Vagina (tissue), 2 donors: ENCODE measurements around the gene MTSS2. TPM values are rescaled to one million over a fixed set of nuclear protein-coding genes. Genes with fewer than 3 reads are reported as not detected.

ENCODE experiments used
- DNase-seq, 2 donors: peaks; one replicate each; pipeline ENCODE4 v3.0.0-alpha.2; 2017; ENCODE audit errors: extremely low spot score in 2 of 2
- H3K27ac ChIP-seq: fragments of 200-600 bp; sonication (generic); one replicate; pipeline ENCODE4 v1.5.1; 2019
- H3K27me3 ChIP-seq: fragments of 200-600 bp; sonication (generic); one replicate; pipeline ENCODE4 v1.5.1; 2019
- H3K36me3 ChIP-seq, 2 donors: fragments of 200-600 bp; sonication (generic); one replicate each; pipeline ENCODE4 v1.5.1; 2017 to 2019
- H3K4me1 ChIP-seq: fragments of 200-600 bp; sonication (generic); one replicate; pipeline ENCODE4 v1.5.1; 2019
- H3K4me3 ChIP-seq, 2 donors: fragments of 200-600 bp; sonication (generic); 1 replicate in 1 of 2; 2 replicates in 1 of 2; pipeline ENCODE4 v1.5.1; 2016 to 2019
- H3K9me3 ChIP-seq: fragments of 200-600 bp; sonication (generic); one replicate; pipeline ENCODE4 v1.5.1; 2019
- POLR2A ChIP-seq, 2 donors: fragments of 450-650 bp; IDR thresholded peaks; one replicate each; pipeline ENCODE4 v1.6.1; 2017; ENCODE audit warnings: antibody characterized with exemption in 2 of 2, mild to moderate bottlenecking in 2 of 2, moderate library complexity in 2 of 2
- POLR2AphosphoS5 ChIP-seq, 2 donors: sonication (generic); formaldehyde crosslinking; IDR thresholded peaks; one replicate each; pipeline ENCODE4 v1.9.0; 2017; ENCODE audit warnings: antibody characterized with exemption in 2 of 2, mild to moderate bottlenecking in 2 of 2, low read depth in 1 of 2; ENCODE audit not compliant: insufficient read depth in 1 of 2
- intact Hi-C: fragments of 100-400 bp; cut with DNase I; formaldehyde crosslinking; loops from one replicate; pipeline ENCODE4 v1.15.1; 2023
- total RNA-seq: library from RNA; depleted of rRNA; stranded (reverse); fragments of >200 nt; gene quantifications from one replicate; pipeline ENCODE4 v1.2.3, GENCODE V29; 2016
- TF ChIP-seq, protein P1 (sequence below), 3 experiments: fragments of 450-650 bp in 2 of 3; fragments of 200-600 bp in 1 of 3; sonication (generic) in 1 of 3; IDR thresholded peaks; one replicate each; pipeline ENCODE4 v1.5.1; 2017 to 2019; ENCODE audit warnings: antibody characterized with exemption in 3 of 3, mild to moderate bottlenecking in 2 of 3, moderate library complexity in 2 of 3

Gene MTSS2
- total RNA-seq, 1 donor from 2014 or later: 102 TPM

DNA sequence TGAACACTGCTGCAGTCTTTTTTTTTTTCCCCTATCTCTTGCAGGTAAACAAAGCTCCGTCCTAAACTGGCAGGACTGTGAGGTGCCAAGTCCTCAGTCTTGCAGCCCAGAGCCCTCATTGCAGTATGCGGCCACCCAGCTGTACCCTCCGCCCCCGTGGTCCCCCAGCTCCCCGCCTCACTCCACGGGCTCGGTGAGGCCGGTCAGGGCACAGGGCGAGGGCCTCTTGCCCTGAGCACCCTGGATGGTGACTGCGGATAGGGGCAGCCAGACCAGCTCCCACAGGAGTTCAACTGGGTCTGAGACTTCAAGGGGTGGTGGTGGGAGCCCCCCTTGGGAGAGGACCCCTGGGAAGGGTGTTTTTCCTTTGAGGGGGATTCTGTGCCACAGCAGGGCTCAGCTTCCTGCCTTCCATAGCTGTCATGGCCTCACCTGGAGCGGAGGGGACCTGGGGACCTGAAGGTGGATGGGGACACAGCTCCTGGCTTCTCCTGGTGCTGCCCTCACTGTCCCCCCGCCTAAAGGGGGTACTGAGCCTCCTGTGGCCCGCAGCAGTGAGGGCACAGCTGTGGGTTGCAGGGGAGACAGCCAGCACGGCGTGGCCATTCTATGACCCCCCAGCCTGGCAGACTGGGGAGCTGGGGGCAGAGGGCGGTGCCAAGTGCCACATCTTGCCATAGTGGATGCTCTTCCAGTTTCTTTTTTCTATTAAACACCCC is 25.7 kb downstream of the MTSS2 start:
- Histone ChIP-seq H3K27ac (no peak overlapping the region), H3K4me3 (no peak overlapping the region), H3K27me3 (no peaks in the 10 kb centered on the region), H3K36me3 (peaks cover 0 to 30% of the 10 kb centered on the region in 2 donors), H3K9me3 (no peaks in the 10 kb centered on the region), H3K4me1 (peaks cover 23% of the 10 kb centered on the region)
- intact Hi-C loops: loop anchor here (10.0 kb wide), 1 partner anchor 135 kb away; the partner anchor contains the start of genes COG4 and SF3B3
- DNase-seq: no peak
- TF ChIP-seq, protein P1, sequence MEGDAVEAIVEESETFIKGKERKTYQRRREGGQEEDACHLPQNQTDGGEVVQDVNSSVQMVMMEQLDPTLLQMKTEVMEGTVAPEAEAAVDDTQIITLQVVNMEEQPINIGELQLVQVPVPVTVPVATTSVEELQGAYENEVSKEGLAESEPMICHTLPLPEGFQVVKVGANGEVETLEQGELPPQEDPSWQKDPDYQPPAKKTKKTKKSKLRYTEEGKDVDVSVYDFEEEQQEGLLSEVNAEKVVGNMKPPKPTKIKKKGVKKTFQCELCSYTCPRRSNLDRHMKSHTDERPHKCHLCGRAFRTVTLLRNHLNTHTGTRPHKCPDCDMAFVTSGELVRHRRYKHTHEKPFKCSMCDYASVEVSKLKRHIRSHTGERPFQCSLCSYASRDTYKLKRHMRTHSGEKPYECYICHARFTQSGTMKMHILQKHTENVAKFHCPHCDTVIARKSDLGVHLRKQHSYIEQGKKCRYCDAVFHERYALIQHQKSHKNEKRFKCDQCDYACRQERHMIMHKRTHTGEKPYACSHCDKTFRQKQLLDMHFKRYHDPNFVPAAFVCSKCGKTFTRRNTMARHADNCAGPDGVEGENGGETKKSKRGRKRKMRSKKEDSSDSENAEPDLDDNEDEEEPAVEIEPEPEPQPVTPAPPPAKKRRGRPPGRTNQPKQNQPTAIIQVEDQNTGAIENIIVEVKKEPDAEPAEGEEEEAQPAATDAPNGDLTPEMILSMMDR (IDR thresholded peaks at IDR 0.05): no peak
- TF ChIP-seq POLR2A (IDR thresholded peaks at IDR 0.05): no peak
- no peak for TF ChIP-seq POLR2AphosphoS5 (IDR thresholded peaks at IDR 0.05; ENCODE audit: insufficient read depth in 1 of 2, low read depth in 1 of 2)

DNA sequence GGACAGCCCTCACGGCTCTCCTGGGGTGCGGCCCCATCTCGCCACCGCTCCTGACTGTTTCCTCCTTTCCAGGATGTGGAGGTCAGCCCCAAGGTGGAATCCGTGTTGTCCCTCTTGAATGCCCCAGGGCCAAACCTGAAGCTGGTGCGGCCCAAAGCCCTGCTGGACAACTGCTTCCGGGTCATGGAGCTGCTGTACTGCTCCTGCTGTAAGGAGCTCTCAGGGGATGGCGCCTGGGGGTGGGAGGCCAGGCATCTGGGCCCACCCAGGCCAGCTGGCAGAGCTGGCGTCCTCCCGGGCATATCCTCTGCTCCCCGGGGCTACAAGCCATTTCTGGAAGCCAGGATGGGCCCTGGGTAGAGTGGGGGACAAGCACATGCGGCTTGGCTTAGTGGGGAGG is 26.3 kb downstream of the MTSS2 start:
- no peaks in the 10 kb centered on the region for H3K27me3 ChIP-seq
- intact Hi-C loops: loop anchor here (10.0 kb wide), 1 partner anchor 135 kb away; the partner anchor contains the start of genes COG4 and SF3B3
- H3K36me3 ChIP-seq: peaks cover 0 to 24% of the 10 kb centered on the region in 2 donors
- H3K4me3 ChIP-seq: no peak overlapping the region
- peaks cover 23% of the 10 kb centered on the region for H3K4me1 ChIP-seq
- no peaks in the 10 kb centered on the region for H3K9me3 ChIP-seq
- H3K27ac ChIP-seq: no peak overlapping the region
- TF ChIP-seq, protein P1 (IDR thresholded peaks at IDR 0.05): no peak
- TF ChIP-seq POLR2AphosphoS5 (IDR thresholded peaks at IDR 0.05; ENCODE audit: insufficient read depth in 1 of 2, low read depth in 1 of 2): no peak
- no peak for TF ChIP-seq POLR2A (IDR thresholded peaks at IDR 0.05)
- DNase-seq: no peak

DNA sequence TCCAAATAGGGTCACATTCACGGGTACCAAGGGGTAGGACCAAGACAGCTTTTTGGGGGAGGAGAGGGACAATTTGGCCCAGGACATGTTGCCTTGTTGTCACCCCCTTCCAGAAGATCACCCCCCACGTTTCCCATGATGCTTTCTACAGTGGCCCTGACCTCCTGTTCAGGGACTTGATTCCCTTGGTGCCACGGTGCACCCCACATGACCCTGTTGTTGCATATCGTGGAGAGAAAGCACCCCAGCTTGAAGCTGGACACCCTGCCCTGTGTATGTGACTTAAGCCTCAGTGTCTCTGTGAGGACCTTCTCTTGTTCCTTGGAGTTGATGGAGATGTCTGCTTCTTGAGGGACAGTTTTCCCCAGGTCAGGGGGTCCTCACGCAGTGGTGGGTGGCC is 26.9 kb downstream of the MTSS2 start:
- TF ChIP-seq POLR2A (IDR thresholded peaks at IDR 0.05) (no peak), POLR2AphosphoS5 (IDR thresholded peaks at IDR 0.05; ENCODE audit: insufficient read depth in 1 of 2, low read depth in 1 of 2) (no peak)
- TF ChIP-seq, protein P1 (IDR thresholded peaks at IDR 0.05): no peak
- Histone ChIP-seq H3K4me3 (no peak overlapping the region), H3K4me1 (peaks cover 30% of the 10 kb centered on the region), H3K36me3 (peaks cover 0 to 18% of the 10 kb centered on the region in 2 donors), H3K27ac (no peak overlapping the region), H3K9me3 (no peaks in the 10 kb centered on the region), H3K27me3 (no peaks in the 10 kb centered on the region)
- intact Hi-C loops: loop anchor here (10.0 kb wide), 1 partner anchor 134 kb away; the partner anchor contains the start of genes COG4 and SF3B3
- DNase-seq: no peak

DNA sequence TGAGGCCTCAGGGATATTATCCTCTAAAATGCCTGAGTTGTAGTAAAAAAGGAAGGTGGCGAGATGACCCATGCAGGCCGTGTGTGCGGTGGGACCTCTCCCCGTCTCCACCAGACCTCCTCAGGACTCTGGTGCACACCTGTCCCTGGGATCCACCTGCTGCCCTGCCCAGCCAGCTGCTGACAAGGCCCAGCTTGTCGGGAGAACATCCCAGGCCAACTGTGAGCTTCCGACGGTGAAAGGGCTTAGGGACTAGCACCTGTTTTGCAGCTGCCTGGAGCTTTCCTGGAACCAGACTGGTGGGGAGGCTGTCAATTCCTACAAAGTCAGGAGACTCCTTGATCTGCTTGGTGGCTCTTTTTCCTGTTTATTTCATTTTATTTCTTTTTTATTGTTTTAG is 27.9 kb downstream of the MTSS2 start:
- Histone ChIP-seq H3K36me3 (peaks cover 0 to 9% of the 10 kb centered on the region in 2 donors), H3K4me3 (no peak overlapping the region), H3K27ac (no peak overlapping the region), H3K9me3 (no peaks in the 10 kb centered on the region), H3K4me1 (peaks cover 25% of the 10 kb centered on the region), H3K27me3 (no peaks in the 10 kb centered on the region)
- TF ChIP-seq POLR2A (IDR thresholded peaks at IDR 0.05) (no peak), POLR2AphosphoS5 (IDR thresholded peaks at IDR 0.05; ENCODE audit: insufficient read depth in 1 of 2, low read depth in 1 of 2) (no peak)
- TF ChIP-seq, protein P1 (IDR thresholded peaks at IDR 0.05): no peak
- intact Hi-C loops: loop anchor here (10.0 kb wide), 1 partner anchor 133 kb away; the partner anchor contains the start of genes COG4 and SF3B3
- no peak for DNase-seq
